SK-N-SH treated with all-trans-retinoic acid at 6 μM for 48 hours (cell line): ENCODE data around the gene TSBP1.

Experiments
- ATAC-seq: fragments of 200-7000 bp; cut with Tn5 transposase; 3 replicates; pipeline ENCODE4 v1.9.1; 2020; ENCODE audit warnings: mild to moderate bottlenecking, moderate library complexity
- BACH2 ChIP-seq: fragments of 250-450 bp; sonication (Bioruptor Pico); IDR thresholded peaks from 2 replicates; pipeline ENCODE4 v1.9.0; 2021; ENCODE audit warnings: mild to moderate bottlenecking, borderline replicate concordance
- CSDC2 ChIP-seq: fragments of 250-450 bp; sonication (Bioruptor Pico); IDR thresholded peaks from 2 replicates; pipeline ENCODE4 v1.5.0; 2020; ENCODE audit warnings: mild to moderate bottlenecking, moderate library complexity
- ESRRG ChIP-seq: fragments of 250-450 bp; sonication (Bioruptor Pico); IDR thresholded peaks from 2 replicates; pipeline ENCODE4 v1.6.1; 2021; ENCODE audit warnings: mild to moderate bottlenecking
- GLIS3 ChIP-seq: fragments of 250-450 bp; sonication (Bioruptor Pico); IDR thresholded peaks from 2 replicates; pipeline ENCODE4 v1.5.0; 2020; ENCODE audit warnings: mild to moderate bottlenecking, moderate library complexity
- OSR1 ChIP-seq: fragments of 250-450 bp; sonication (Bioruptor Pico); IDR thresholded peaks from 2 replicates; pipeline ENCODE4 v1.8.0; 2022; ENCODE audit warnings: moderate library complexity, mild to moderate bottlenecking, inconsistent platforms
- PATZ1 ChIP-seq: fragments of 250-450 bp; sonication (Bioruptor Pico); IDR thresholded peaks from 2 replicates; pipeline ENCODE4 v1.8.0; 2020; ENCODE audit warnings: mild to moderate bottlenecking, moderate library complexity, borderline replicate concordance
- POU6F1 ChIP-seq: fragments of 250-450 bp; sonication (Bioruptor Pico); IDR thresholded peaks from 2 replicates; pipeline ENCODE4 v1.8.0; 2021; ENCODE audit warnings: low read depth, mild to moderate bottlenecking, moderate library complexity, borderline replicate concordance
- PPARA ChIP-seq: fragments of 250-450 bp; sonication (Bioruptor Pico); IDR thresholded peaks from 2 replicates; pipeline ENCODE4 v1.5.0; 2020; ENCODE audit warnings: mild to moderate bottlenecking, borderline replicate concordance
- RARB ChIP-seq: fragments of 250-450 bp; sonication (Bioruptor Pico); IDR thresholded peaks from 2 replicates; pipeline ENCODE4 v1.8.0; 2021; ENCODE audit warnings: mild to moderate bottlenecking, moderate library complexity
- TOX ChIP-seq: fragments of 250-450 bp; sonication (Bioruptor Pico); IDR thresholded peaks from 2 replicates; pipeline ENCODE4 v1.8.0; 2021; ENCODE audit warnings: mild to moderate bottlenecking, moderate library complexity, borderline replicate concordance
- TSHZ2 ChIP-seq: fragments of 250-450 bp; sonication (Bioruptor Pico); IDR thresholded peaks from 2 replicates; pipeline ENCODE4 v1.5.0; 2020; ENCODE audit warnings: mild to moderate bottlenecking, moderate library complexity
- ZC3H10 ChIP-seq: fragments of 250-450 bp; sonication (Bioruptor Pico); IDR thresholded peaks from 2 replicates; pipeline ENCODE4 v1.5.1; 2021; ENCODE audit warnings: mild to moderate bottlenecking, moderate library complexity
- ZFP3 ChIP-seq: fragments of 250-450 bp; sonication (Bioruptor Pico); IDR thresholded peaks from 2 replicates; pipeline ENCODE4 v1.5.0; 2020; ENCODE audit warnings: mild to moderate bottlenecking, moderate library complexity
- ZFP30 ChIP-seq: fragments of 450-650 bp; formaldehyde crosslinking; IDR thresholded peaks from 2 replicates; pipeline ENCODE4 v1.5.0; 2022; ENCODE audit warnings: mild to moderate bottlenecking, moderate library complexity
- ZNF565 ChIP-seq: fragments of 450-650 bp; formaldehyde crosslinking; conservative IDR thresholded peaks from 2 replicates; pipeline ENCODE4 v1.5.0; 2020; ENCODE audit warnings: low read depth, mild to moderate bottlenecking, moderate library complexity
- ZNF8 ChIP-seq: fragments of 450-650 bp; formaldehyde crosslinking; IDR thresholded peaks from 2 replicates; pipeline ENCODE4 v1.5.0; 2020; ENCODE audit warnings: mild to moderate bottlenecking, moderate library complexity

TSBP1 gene

GRCh38 chr6:32416036-32416435, 44.3 kb upstream of the TSBP1 start (continued):
- no peak for TF ChIP-seq PATZ1 (CRISPR knock-in tag)

- ATAC-seq: peak; percentile 88
- TF ChIP-seq ZFP3 (CRISPR knock-in tag): no peak
- no peak for TF ChIP-seq ZC3H10 (CRISPR knock-in tag)
- TF ChIP-seq BACH2: no peak
- no peak for TF ChIP-seq RARB (CRISPR knock-in tag)
- TF ChIP-seq TSHZ2 (CRISPR knock-in tag): no peak
- TF ChIP-seq, all 23 proteins: peak for 0
Observed at GRCh38 chr6:32415521-32416019, 43.9 kb upstream of the TSBP1 start.

- peak; percentile 92 for ATAC-seq
Observed at GRCh38 chr6:32413427-32414047, 41.8 kb upstream of the TSBP1 start.

GRCh38 chr6:32411566-32412327, 40.0 kb upstream of the TSBP1 start:
- no peak for ATAC-seq
- TF ChIP-seq TOX (no peak), ZNF8 (no peak), ESRRG (CRISPR knock-in tag) (no peak), ZFP30 (CRISPR knock-in tag) (no peak), ZNF565 (no peak), CSDC2 (CRISPR knock-in tag) (no peak), PPARA (CRISPR knock-in tag) (no peak), OSR1 (CRISPR knock-in tag) (no peak), ZC3H10 (CRISPR knock-in tag) (no peak), TSHZ2 (CRISPR knock-in tag) (no peak), GLIS3 (CRISPR knock-in tag) (no peak)

More at GRCh38 chr6:32413427-32414047, 41.8 kb upstream of the TSBP1 start:
- TF ChIP-seq GLIS3 (CRISPR knock-in tag) (no peak), ZNF565 (no peak), POU6F1 (CRISPR knock-in tag) (no peak), TSHZ2 (CRISPR knock-in tag) (no peak), TOX (no peak), ZFP30 (CRISPR knock-in tag) (no peak), PPARA (CRISPR knock-in tag) (no peak)
- TF ChIP-seq, all 23 proteins: peak for 0
